ENCODE measurements around the gene FAM168B.

FAM168B gene

DNA sequence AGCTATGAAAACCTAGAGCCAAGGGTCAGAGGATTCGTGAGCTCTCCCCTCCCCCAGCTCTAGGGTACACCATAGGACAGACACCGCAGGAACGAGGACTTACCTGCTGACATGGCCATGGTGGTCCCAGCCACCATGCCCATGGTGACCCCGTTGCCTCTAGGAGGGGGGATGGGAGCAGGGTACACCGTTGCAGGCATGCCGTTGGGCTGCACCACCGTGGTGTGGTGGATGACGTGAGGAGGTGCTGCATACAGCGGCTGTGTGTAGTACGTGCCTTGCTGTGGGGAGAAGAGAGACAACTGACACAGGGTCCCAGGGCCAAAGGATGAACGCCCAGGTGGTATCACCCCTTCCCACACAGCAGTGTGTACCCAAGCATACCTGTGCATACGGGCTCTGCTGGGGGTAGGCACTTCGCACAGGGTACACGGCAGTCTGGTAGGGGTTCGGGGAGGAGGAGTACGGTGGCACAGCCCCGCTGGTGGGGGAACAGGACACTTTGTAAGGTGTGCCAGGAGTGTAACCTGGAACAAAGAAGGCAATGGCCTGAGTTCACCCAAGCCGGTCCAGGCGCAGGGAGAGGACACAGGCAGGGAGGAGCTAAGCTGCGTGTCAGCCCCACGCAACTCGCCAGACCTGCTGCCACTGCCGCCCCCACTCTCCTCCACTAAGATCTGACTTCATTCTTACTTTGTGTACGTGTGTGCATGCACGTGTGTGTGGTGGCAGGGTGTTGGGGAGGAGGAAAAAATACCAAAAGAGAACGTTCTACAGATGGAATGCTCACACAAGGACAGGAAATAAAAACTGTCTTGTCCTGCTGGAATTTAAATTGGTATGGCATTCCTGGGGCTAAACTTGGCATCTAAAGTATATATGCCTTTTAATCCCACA is 37.8 kb downstream of the FAM168B start:
- DNase-seq: no peak
- Mint-ChIP-seq H3K36me3 (ENCODE audit: low read depth) (peaks cover 84% of the 10 kb centered on the region), H3K4me1 (peaks cover 15% of the 10 kb centered on the region), H3K4me3 (no peak overlapping the region), H3K9me3 (no peaks in the 10 kb centered on the region), H3K27me3 (ENCODE audit: low read depth, poor library complexity) (no peaks in the 10 kb centered on the region), H3K27ac (peak overlapping the region; percentile 67)
- TF ChIP-seq, protein P1, sequence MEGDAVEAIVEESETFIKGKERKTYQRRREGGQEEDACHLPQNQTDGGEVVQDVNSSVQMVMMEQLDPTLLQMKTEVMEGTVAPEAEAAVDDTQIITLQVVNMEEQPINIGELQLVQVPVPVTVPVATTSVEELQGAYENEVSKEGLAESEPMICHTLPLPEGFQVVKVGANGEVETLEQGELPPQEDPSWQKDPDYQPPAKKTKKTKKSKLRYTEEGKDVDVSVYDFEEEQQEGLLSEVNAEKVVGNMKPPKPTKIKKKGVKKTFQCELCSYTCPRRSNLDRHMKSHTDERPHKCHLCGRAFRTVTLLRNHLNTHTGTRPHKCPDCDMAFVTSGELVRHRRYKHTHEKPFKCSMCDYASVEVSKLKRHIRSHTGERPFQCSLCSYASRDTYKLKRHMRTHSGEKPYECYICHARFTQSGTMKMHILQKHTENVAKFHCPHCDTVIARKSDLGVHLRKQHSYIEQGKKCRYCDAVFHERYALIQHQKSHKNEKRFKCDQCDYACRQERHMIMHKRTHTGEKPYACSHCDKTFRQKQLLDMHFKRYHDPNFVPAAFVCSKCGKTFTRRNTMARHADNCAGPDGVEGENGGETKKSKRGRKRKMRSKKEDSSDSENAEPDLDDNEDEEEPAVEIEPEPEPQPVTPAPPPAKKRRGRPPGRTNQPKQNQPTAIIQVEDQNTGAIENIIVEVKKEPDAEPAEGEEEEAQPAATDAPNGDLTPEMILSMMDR (IDR thresholded peaks at IDR 0.05): no peak

DNA sequence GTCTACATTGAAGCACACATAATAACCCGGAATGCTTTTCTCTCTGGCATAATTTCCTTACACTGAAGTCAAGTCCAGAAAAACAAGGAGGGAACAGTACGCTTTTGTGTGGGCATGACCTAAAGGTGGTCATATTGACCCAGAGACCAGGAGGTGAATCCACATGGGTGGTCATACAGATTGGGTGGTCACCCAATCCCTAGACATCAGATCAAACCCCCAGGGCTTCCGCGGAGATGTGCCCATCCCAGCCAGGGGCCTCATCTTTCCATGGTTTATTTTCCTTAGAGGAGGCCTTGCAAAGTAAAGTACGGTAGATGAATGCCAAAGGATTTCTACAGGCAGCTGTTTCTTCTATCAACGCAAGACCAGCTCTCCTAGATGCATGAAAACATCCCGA is 38.8 kb downstream of the FAM168B start:
- Mint-ChIP-seq H3K36me3 (ENCODE audit: low read depth) (peaks cover 84% of the 10 kb centered on the region), H3K4me3 (no peak overlapping the region), H3K27ac (no peak overlapping the region), H3K9me3 (no peaks in the 10 kb centered on the region), H3K27me3 (ENCODE audit: low read depth, poor library complexity) (no peaks in the 10 kb centered on the region), H3K4me1 (peaks cover 14% of the 10 kb centered on the region)
- DNase-seq: no peak
- TF ChIP-seq, protein P1 (IDR thresholded peaks at IDR 0.05): no peak

DNA sequence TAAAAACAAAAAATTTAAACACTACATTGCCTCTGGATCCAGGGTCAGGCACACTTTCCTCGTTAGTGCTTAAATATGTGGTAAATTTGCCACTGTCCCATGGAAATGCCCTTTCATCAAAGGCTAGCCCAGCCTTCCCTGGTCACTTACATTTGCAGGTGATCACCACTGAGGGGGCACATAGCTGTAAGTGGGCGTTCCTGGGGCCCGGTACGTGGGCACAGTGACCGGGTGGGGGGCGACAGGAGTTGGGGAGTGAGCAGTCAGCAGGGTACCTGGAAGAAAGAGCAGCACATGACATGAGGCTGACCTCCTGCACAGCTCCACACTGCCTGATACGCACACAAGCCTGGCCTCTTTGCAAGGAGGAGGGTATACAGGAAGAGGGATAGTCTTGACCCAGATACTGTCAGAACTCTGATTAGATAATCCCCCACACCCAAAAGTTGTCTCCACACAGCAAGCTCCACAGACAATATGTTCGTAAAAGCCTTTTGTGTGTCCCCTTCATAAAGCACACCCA is 40.5 kb downstream of the FAM168B start:
- H3K4me1 Mint-ChIP-seq: peaks cover 4% of the 10 kb centered on the region
- H3K4me3 Mint-ChIP-seq: no peak overlapping the region
- peaks cover 81% of the 10 kb centered on the region for H3K36me3 Mint-ChIP-seq (ENCODE audit: low read depth)
- H3K27ac Mint-ChIP-seq: peak overlapping the region; percentile 36
- TF ChIP-seq, protein P1 (IDR thresholded peaks at IDR 0.05): no peak
- no peaks in the 10 kb centered on the region for H3K27me3 Mint-ChIP-seq (ENCODE audit: low read depth, poor library complexity)
- no peak for DNase-seq
- no peaks in the 10 kb centered on the region for H3K9me3 Mint-ChIP-seq

DNA sequence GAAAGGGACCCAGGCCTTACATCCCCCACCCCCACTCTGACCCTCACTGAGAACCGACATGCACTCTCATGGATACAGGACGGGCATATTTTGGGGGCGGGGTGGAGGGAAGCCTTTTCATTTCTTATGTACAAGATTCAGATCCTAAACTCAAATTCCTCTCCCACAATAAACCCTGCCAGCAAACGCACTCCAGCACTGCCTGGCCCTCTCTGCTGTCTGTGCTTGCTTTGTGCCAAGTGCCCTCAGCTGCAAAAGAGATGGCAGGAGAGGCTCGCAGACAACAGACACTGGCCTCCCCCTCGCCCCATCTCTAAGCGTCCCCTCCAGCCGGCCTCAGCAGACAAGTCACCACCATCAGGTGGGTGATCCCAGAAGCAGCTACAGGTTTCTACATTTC is 42.4 kb downstream of the FAM168B start:
- H3K27ac Mint-ChIP-seq: no peak overlapping the region
- H3K36me3 Mint-ChIP-seq (ENCODE audit: low read depth): peaks cover 69% of the 10 kb centered on the region
- TF ChIP-seq, protein P1 (IDR thresholded peaks at IDR 0.05): no peak
- no peaks in the 10 kb centered on the region for H3K4me1 Mint-ChIP-seq
- no peaks in the 10 kb centered on the region for H3K27me3 Mint-ChIP-seq (ENCODE audit: low read depth, poor library complexity)
- no peaks in the 10 kb centered on the region for H3K9me3 Mint-ChIP-seq
- no peak overlapping the region for H3K4me3 Mint-ChIP-seq
- no peak for DNase-seq

DNA sequence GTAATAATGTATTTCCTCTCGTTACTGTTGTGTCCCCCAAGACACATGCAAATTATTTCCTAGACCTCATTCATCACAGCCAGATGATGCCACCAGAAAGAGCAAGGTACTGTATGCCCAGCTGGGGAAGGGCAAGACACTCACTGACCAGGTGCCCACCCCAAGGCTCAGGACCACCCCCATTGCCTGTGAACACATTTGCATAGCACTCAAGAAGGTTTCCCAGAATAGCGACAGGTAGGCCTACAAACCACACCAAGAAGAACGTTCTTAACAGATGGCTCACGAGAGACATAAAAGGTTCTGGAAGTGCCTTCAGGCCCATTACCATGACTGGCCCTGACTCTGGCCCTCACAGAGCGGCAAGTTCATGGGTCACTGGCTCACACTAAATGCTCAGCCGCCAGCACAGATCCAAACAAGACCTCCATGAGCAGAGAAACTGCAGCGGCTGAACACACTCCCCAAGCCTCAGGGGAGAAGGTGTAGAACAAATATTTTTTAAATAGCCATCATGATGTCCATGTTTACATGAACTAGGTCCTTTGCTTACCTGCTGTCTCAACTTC is 44.0 kb downstream of the FAM168B start:
- H3K27me3 Mint-ChIP-seq (ENCODE audit: low read depth, poor library complexity): no peaks in the 10 kb centered on the region
- no peak overlapping the region for H3K4me3 Mint-ChIP-seq
- TF ChIP-seq, protein P1 (IDR thresholded peaks at IDR 0.05): no peak
- no peaks in the 10 kb centered on the region for H3K4me1 Mint-ChIP-seq
- peaks cover 52% of the 10 kb centered on the region for H3K36me3 Mint-ChIP-seq (ENCODE audit: low read depth)
- no peak overlapping the region for H3K27ac Mint-ChIP-seq
- H3K9me3 Mint-ChIP-seq: no peaks in the 10 kb centered on the region
- no peak for DNase-seq
